Stomach (tissue), 4 donors: ENCODE results near the gene NSUN2.

Source experiments
- CTCF ChIP-seq, 7 experiments: fragments of 450-650 bp in 4 of 7; fragments of 200-600 bp in 3 of 7; sonication (generic) in 3 of 7; IDR thresholded peaks; one replicate each; pipeline ENCODE4 v1.5.1; 2016 to 2019; ENCODE audit warnings: antibody characterized with exemption in 7 of 7, control low read depth in 2 of 7, mild to moderate bottlenecking in 1 of 7
- EP300 ChIP-seq: sonication (generic); formaldehyde crosslinking; IDR thresholded peaks from one replicate; pipeline ENCODE4 v1.6.1; 2017; ENCODE audit warnings: antibody characterized with exemption
- POLR2A ChIP-seq, 4 donors: fragments of 450-650 bp; IDR thresholded peaks; one replicate each; pipeline ENCODE4 v1.6.1; 2016; ENCODE audit warnings: antibody characterized with exemption in 4 of 4, control low read depth in 2 of 4, mild to moderate bottlenecking in 1 of 4, moderate library complexity in 1 of 4

GRCh38 chr5:6633469-6634245, 813 bp upstream of the NSUN2 start:
- no peak for TF ChIP-seq CTCF (IDR thresholded peaks at IDR 0.05)
- TF ChIP-seq EP300 = no peak
- no peak for TF ChIP-seq POLR2A (IDR thresholded peaks at IDR 0.05)
